HL-60/S4 (cell line): ENCODE results near the gene CHCHD4.

ENCODE experiments used
- in situ Hi-C: fragments of 300-500 bp; cut with MboI; formaldehyde crosslinking; loops from 2 replicates; pipeline ENCODE4 v1.14.3; 2022; ENCODE audit warnings: low sequenced_read_pairs

CHCHD4 gene

DNA sequence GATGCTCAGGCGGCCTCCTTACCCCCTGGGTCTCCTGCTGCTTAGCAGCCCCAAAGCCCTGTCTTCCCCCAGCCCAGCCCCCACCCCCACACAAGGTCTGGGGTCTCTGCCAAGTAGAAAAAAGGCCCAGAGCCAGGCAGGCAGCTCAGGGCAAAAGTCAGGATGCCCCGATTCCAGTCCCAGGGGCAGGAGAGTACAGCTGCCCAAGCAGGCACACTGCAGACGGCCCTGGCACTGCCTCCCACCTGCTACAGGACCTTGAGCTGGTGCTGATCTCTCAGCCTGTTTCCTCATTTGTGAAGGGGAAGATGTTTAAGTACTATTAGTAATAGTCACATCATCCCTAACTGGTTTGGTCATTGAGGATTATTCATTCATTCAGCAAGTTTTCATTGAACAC, 12.8 kb upstream of the CHCHD4 start:
- in situ Hi-C loops: no loop called here

DNA sequence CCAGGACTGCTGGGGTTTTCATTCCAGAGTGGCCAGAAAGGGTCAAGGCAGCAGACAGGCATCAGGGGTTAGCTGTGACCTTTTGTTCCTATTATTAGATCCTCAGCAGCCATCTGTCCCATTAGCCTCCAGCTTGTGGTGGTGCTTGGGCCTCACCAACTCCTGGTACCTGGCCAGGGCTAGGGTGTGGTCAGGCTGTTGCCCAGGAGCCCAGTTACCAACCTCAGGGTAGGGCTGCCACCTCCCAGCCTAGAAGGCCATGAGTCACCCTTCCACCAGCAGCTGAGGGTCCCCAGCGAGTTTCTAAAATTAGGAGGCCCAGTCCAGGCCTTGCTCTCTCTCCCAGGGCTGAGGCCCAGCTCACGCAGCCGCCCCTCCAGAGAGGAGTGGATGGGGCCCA, 12.3 kb upstream of the CHCHD4 start:
- in situ Hi-C loops: no loop called here

DNA sequence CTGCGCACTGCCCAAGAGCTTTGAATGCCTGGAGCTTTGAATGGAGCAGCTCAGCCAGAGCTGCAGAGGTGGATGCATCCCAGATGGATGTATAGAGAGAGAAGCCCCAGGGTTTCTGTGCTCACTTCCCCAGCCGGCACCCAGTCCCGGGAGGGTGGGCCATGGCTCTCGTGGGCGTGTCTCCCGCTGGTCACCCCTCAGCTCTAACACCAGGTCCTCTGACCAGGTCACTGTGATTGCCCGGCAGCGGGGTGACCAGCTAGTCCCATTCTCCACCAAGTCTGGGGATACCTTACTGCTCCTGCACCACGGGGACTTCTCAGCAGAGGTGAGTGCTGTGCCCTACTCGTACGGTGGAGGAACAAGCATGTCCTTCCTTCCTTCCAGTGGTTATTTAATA, 10.9 kb upstream of the CHCHD4 start:
- in situ Hi-C loops: no loop called here

DNA sequence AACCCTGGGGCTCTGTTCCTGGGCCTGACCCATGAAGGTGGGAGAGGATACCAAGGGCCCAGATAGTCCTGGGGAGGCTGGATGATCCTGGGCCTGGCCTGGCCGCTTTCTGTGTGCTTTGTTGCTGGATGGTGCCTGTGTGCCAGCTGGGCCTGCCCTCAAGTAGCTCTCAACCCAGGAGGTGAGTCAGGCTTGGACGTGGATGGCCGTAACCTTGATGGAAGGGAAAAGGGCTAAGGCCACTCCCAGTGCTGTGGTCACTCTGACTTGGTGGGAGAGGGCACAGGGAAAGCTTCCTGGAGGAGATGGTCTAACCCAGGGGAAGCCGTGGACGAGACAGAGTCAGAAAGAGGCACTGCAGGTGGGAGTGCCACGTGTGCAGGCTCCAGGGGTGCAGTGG, 9.6 kb upstream of the CHCHD4 start:
- in situ Hi-C loops: no loop called here

DNA sequence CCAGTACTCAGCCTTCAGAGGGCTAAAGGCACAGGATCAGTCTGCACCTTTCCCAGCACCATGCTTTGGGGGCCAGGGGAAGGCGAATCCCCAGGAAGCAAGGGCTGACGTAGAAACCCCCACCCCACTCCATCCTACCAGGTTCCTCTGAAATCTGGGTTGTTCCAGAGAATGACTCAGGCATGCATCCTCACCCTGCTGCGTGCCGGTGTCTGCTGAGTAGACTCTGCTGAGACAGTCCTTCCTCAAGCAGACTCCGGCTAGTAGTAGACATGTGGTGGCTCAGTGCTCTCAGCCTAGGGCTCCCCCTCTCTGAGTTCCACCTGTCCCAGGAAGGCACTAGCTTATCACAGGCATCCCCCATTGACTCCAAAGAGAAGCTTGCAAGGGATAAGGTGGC, 9.2 kb upstream of the CHCHD4 start:
- in situ Hi-C loops: no loop called here

DNA sequence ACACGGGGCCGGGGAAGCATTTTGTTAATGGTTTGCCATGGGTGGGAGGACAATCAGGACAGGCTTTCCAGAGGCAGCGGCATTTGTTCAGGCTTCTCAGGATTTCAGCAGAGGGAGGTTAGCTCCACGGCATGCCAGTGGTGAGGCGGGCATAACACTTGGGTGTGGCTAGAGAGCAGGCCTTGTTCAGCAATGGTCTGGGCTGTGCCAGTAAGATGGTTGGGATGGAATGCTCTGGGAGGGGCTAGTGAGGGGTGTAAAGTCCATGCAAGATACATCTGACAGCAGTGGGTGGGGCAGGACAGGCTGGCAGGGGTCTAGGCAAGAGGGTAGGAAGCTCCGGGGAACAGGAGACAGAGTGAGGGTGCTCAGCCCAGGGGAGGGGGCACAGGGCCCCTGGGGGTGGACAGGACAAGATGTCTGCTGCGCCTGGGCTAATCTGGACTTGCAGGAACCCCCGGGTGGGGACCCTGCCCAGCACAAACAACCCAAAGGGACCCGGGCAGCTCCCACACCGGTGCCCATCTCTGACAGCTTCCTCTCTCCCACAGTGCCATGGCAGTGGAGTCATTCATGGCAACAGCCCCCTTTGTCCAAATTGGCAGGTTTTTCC, 8.6 kb upstream of the CHCHD4 start:
- in situ Hi-C loops: no loop called here

DNA sequence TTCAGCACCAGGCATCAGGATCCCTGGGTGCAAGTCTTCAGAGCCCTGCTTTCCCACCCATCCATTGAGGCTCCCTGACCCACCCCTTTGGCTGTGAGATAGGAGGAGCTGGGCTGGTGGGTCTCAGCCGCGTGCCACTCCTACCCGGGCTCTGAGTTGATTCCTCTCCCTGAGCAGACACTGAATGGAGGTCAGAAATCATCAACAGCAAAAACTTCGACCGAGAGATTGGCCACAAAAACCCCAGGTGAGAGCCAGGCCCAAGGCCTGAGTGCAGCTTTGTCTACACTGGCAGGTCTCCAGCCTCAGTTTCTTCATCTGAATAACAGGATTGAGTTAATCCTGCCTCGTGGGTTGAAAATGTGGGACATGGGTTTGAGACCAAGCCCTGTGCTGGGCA, 8.0 kb upstream of the CHCHD4 start:
- in situ Hi-C loops: no loop called here

DNA sequence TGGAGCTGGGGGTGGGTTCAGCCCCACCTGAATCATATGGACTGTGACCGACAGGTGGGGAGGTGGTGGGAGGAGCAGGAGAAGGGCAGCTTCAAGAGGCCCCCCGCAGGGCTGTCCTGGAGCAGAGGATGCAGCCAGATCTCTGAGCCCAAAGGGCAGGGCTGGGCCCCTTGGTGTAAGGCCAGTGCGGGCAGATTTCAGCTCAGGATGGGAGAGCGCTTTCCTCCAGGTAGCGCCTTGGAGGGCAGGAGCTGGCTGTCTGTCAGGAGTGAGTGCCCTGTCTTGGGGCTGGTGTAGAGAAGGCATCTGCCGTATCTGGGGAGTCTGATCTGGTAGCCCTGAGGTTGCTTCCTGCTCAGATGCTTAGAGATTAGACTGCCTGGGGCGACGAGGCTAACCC, 7.5 kb upstream of the CHCHD4 start:
- in situ Hi-C loops: no loop called here

DNA sequence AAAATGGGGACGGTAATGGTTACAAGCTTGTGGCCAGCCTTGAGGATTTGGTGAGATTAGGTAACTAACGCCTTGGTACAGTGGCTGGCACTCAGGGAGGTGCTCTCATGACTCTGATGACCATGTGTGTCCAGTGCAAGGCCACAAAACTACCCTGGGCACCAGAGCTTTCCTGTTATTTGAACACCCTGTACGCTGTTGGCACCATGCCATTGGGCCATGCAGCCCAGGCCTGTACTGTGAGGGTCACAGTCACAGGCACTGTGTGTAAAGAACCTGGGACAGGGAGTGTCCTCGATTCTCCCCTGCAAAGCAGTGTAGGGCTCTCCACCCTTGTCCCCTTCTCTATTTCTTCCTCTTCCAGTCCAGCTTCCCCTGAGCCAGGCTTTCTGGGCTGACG, 6.5 kb upstream of the CHCHD4 start:
- in situ Hi-C loops: no loop called here

DNA sequence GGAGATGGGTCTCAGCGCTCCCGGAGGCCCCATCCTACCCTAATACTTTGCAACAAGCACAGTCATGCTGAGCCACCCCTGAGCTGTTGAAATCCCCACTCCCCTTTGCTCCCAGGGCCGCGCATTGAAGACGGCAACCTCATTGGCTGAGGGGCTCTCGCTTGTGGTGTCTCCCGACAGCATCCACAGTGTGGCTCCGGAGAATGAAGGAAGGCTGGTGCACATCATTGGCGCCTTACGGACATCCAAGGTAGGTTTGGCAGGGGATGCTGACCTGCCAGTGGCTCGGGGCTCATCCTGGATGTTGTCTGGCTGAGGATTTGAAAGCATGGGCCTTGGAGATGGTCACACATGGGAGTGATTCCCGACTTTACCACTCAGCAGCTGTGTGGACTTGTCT, 6.0 kb upstream of the CHCHD4 start:
- in situ Hi-C loops: no loop called here

DNA sequence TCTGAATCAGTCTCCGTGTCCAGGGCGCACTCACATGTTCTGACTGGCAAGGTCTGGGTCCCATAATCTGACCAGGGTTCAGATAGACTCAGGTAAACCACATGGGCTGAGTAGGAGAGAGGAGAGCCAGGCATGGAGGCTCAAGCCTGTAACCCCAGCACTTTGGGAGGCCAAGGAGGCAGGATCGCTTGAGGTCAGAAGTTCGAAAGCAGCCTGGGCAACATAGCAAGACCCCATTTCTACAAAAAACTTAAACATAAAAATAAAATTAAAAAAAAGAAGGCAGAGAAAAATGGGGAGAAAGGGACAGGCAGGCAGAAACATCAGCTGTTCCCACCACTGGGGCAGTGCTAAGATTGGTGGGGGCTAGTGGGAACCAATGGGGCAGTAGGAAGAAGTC, 5.6 kb upstream of the CHCHD4 start:
- in situ Hi-C loops: no loop called here

DNA sequence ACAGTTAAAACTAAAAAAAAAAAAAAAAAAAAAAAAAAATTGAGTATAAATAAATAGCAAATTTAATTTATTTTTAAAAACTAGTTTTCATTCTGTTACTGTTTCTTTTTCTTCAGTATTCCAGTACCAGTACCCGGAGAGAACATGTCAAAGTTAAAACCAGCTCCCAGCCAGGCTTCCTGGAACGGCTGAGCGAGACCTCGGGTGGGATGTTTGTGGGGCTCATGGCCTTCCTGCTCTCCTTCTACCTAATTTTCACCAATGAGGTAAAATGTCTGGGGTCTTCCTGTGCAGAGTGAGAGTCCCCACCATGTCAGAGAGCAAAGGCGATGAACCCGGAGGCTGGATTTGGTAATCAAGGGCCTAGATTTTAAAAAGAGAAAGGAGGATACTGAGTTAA, 4.6 kb upstream of the CHCHD4 start:
- in situ Hi-C loops: no loop called here

DNA sequence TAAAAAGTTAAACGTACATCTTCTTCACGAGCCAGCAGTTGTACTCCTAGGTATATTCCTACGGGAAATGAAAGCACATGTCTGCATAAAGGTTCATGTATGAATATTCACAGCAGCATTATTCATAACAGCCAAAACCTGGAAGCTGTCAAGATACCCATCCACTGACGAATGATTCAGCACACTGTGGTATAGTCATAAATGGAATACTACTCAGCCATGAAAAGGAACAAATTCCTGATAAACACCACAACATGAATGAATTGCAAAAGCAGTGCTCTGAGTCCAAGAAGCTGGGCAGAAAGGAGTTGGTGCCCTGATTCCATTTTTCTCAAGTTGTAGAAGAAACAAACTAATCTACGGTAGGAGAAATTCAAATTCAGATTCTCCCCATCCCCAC, 4.1 kb upstream of the CHCHD4 start:
- in situ Hi-C loops: no loop called here

DNA sequence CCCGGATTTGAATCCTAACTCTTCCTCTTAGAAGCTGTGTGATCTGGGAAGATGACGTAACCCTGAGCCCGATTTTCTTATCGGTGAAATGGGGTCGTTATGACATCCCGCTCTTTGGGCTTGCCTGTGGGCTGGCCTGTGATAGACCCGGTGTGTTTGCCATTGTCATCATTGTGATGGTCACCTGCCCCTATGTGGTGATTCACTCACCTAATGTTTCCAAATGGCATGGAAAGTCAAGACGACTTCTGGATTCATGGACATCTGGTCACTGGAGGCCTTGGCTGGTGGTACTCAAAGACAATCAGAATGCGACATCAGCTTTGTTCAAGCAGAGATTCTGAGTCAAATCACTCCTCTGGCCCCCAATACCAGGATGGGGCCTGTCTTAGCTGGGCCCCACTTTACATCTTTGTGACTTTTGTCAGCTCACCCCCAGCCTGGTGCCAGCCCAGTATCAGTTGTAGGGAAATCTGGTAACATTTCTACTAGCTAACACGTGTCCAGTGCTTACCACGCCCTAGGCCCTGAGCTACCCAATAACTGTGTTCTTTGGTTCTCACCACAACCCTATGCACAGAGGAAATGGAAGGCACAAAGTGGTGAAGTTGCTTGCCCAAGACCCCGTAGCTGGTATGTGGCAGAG, 3.0 kb upstream of the CHCHD4 start:
- in situ Hi-C loops: no loop called here

DNA sequence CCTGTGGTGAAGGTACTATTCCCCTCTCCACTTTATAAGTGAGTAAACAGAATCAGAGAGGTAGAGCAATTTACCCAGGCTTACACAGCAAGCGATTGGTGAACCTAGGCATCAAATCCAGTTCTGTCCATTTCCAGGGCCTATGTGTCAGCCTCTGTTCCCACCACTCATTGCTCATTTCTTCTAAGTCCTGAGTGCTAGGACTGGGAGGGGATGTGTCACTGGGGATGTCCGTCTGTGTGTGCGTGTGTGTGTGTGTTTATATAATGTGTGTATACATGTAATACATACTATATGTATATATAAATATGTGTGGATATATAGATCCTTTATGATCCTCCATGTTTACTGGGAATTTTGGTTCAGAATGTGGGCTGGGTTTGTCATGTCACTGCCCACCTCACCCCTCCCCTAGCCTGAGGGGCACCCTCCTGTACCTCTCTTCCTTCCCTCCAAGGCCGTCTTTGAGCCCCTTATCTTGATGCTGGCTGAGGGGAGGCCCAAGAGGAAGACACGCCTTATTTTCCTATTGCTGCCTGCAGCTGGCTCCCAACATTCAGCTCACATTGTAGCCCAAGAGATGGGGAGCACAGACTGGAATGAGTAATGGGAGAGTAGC, 2.3 kb upstream of the CHCHD4 start:
- in situ Hi-C loops: no loop called here

DNA sequence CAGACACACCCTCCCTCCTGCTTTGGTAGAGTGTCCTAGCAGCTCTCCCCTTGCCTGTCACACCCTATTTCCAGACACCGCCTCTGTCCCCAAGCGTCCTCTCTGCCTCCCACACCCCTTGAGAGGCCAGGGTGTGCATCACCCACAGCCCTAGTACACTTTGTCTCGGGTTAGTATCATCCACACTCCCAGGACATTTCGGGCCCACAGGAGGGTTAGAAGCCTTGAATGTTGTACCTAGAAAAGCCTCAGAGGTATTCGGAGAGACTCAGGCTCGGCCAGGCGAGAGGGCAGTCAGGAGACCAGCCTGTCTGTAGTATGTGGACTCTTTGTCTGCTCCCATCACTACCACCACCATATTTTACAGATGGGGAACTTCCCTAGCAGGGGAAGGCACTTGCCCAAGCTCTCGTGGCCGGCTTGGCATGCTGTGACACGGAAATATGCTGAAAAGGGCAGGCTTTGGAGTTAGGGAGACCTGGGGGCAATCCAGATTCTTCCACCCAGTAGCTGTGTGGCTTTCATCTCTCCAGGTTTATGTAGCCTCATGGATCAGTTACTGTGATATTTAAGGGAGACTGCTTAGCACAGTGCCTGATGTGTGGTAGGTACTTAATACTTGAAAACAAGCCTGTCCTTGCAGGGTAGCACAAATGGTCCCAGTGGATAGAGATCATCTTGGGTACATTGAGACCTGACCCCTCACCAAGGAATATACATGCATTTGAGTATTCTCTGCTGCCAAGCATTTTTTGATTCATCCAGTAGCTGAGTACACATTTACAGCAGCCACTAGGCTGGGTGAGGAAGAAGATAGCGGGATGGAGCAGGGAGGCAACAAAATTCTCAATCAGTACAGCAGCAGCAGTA, 1.6 kb upstream of the CHCHD4 start:
- in situ Hi-C loops: no loop called here

DNA sequence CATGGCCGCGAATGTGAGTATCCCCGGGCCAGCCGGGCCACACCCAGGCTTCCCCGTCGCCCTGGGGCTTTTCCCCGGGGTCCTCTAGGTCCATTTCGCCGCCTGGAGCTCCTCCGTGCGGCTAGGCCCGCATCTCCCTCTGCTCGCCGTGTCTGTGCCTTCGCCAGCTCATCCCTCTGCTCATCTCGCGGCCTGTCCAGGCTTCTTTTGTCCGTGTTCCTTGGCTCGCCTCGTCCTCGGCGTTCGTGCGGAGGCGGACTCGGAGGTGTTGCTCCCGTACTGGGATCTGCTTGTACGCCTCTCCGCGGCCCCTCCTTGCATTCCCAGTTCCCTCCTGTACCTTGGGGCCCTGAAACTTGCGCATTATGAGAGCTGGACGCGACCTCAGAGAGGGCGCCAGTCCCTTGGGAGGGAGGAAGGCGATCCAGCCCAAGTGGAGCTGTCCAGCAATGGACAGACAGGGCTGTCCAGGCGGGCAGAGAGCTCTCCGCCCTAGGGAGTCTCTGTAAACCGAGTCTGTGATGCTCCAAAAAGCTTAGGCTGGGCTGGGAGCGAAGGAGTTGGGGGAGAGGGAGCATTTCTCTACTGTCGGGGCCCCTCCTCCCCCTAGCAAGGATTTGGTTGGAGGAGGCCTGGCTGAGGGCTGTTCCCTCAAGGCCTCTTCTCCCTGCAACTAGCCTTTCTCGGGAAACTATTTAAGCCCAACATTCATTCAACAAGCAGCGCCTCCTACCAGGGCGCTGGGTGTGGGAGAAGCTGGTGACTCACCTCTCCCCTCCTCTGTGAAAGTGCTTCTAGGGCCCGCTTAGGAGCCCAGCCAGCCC, 735 bp upstream of the CHCHD4 start:
- in situ Hi-C loops: no loop called here

DNA sequence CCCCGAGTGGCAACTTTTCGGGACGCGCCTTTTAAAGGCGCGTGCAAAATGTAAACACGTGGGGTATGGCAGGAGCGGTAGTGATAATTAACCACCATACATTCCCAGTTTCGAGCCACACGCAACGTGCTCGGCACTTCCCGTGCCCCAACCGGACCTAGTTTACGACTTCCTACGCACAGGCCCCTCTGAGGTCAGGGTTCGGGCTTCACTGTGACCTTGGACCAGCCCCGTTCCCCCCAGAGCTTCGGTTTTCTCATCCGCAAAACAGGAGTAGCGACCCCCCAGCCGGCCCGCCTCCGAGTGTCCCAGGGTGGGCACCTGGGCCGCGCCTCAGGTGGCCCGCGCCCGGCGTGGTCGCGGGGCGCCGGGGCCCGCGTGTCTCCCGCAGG, 451 bp downstream of the CHCHD4 start:
- in situ Hi-C loops: no loop called here

DNA sequence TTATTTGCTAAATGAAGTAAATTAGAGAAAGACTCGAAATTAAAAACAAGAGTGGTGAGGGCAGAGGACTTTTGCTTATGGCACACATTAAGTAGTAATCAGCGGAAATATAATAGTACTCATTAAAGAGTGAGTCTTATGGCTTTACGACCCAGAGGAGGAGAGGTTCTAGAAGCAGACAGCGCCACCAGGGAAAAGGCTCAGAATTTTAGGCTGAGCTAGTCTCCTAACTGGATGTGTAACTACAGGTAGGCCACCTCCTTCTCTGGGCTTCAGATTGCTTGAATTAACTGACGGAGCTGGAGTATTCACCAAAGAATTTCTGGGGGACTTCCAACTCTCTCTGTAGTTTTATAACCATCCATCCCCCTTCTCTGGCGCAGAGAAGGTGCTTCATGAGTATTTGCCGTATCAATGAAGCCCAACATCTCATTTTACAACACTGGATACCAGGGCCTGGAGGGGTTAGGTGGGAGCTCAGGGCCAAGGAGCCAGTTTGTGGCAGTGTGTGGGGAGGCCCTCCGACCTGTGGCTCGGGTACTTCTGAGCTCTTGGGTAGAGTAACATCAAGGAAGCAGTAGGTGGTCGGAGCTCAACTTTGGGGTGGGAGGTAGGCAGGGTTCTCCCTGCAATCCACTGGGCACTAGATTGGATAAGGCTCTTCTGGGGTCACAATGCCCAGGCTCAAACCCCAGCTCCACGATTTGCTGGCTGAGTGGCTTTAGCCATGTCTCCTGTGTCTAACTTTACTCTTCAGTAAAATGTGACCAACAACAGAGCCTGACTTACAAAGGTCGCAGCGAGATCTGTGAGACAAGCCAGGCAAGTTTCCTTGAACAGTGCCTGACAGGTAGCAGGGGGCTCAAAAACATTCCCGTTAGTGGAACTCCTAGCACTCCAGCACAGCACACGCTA, 1.1 kb downstream of the CHCHD4 start:
- in situ Hi-C loops: no loop called here

DNA sequence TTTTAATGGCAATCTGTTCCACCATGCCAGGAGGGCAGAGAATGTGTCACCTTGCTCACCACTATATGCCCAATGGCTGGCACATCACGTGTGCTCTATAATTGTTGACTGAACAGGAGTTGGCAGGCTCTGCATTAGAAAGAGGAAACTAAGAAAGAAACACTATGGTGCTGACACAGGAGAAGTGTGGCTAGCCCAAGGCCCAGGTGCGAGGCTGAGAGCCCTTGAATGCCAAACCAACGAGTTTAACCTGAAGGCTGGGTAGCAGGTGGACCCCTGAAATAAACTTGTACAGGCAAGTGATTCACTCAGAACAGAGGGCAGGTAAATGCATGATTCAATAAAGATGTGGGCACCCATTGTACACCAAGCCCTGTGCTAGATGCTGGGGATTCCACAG, 2.4 kb downstream of the CHCHD4 start:
- in situ Hi-C loops: no loop called here
